ENCODE measurements around the gene MOCOS.

DNA sequence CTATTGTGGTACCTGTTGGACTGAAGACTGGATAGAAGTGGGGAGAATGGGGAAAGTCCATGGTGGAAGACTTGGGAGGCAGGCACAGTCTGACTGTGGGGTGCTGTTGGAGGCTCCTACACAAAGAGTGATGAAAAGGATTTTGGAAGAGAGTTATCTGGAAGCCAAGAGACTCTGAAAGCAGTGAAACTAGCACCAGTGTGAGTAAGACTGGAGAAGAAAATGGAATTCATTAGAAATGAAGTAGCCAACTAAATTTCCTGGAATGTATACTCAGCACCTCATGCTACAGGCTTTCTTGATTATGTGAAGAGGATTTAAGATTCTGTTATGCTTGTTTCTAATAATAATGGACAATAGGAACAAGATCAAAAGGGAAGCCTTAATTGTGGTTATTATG lies 29.9 kb upstream of the MOCOS start:
- TF ChIP-seq CTCF (conservative IDR thresholded peaks at IDR 0.05; ENCODE audit: low read length) = no peak
- TF ChIP-seq EZH2phosphoT487 (IDR thresholded peaks at IDR 0.05; ENCODE audit: borderline replicate concordance, low read depth, low read length) = no peak
